Astrocyte (in vitro differentiated cells and primary cell): Measurements from ENCODE around the gene NCAM2. TPM values are rescaled to one million over a fixed set of nuclear protein-coding genes. Genes with fewer than 3 reads are reported as not detected.

Experiments
- DNase-seq: peaks from one replicate; pipeline ENCODE4 v3.0.0-alpha.2; 2010; ENCODE audit warnings: low read depth
- FAIRE-seq: peaks from 2 replicates; lab custom pipeline; 2011; peaks lifted over from hg19 to GRCh38; lab: Jason Lieb, UNC
- H2AFZ ChIP-seq: 2 replicates; pipeline ENCODE4 v1.6.0; 2012; ENCODE audit warnings: low read depth, low read length, inconsistent platforms
- H3K27ac ChIP-seq: 2 replicates; pipeline ENCODE4 v1.5.1; 2011; ENCODE audit warnings: low read depth, low read length, inconsistent platforms
- H3K27me3 ChIP-seq: 2 replicates; pipeline ENCODE4 v1.6.0; 2011; ENCODE audit warnings: low read length, inconsistent platforms; ENCODE audit not compliant: insufficient read depth
- H3K36me3 ChIP-seq: 2 replicates; pipeline ENCODE4 v1.5.1; 2011; ENCODE audit warnings: low read length, inconsistent platforms; ENCODE audit not compliant: insufficient read depth
- H3K4me1 ChIP-seq: 2 replicates; pipeline ENCODE4 v1.5.1; 2011; ENCODE audit warnings: low read length, inconsistent platforms; ENCODE audit not compliant: insufficient read depth
- H3K4me2 ChIP-seq: 2 replicates; pipeline ENCODE4 v1.6.0; 2012; ENCODE audit warnings: low read length, inconsistent platforms
- H3K4me3 ChIP-seq: 2 replicates; pipeline ENCODE4 v1.5.1; 2011; ENCODE audit warnings: low read depth, mild to moderate bottlenecking, low read length, inconsistent platforms; ENCODE audit not compliant: insufficient read depth
- H3K79me2 ChIP-seq: 2 replicates; pipeline ENCODE4 v1.6.0; 2012; ENCODE audit warnings: mild to moderate bottlenecking, low read length, inconsistent platforms; ENCODE audit not compliant: insufficient read depth
- H3K9ac ChIP-seq: 2 replicates; pipeline ENCODE4 v1.6.0; 2012; ENCODE audit warnings: mild to moderate bottlenecking, low read length, inconsistent platforms
- H3K9me3 ChIP-seq: 2 replicates; pipeline ENCODE4 v1.5.1; 2012; ENCODE audit warnings: low read depth, mild to moderate bottlenecking, low read length, inconsistent platforms; ENCODE audit not compliant: insufficient read depth
- H4K20me1 ChIP-seq: 2 replicates; pipeline ENCODE4 v1.6.0; 2012; ENCODE audit warnings: low read length, inconsistent platforms; ENCODE audit not compliant: insufficient read depth
- H3K27ac Mint-ChIP-seq: one replicate; pipeline ENCODE4 v1.8.0; 2021; ENCODE audit warnings: mild to moderate bottlenecking, mixed read lengths; ENCODE audit not compliant: unreplicated experiment
- H3K27me3 Mint-ChIP-seq: one replicate; pipeline ENCODE4 v1.8.0; 2021; ENCODE audit warnings: low read depth, mixed read lengths; ENCODE audit not compliant: unreplicated experiment
- H3K36me3 Mint-ChIP-seq: one replicate; pipeline ENCODE4 v1.8.0; 2021; ENCODE audit warnings: low read depth, mixed read lengths; ENCODE audit not compliant: unreplicated experiment
- H3K4me1 Mint-ChIP-seq: one replicate; pipeline ENCODE4 v1.8.0; 2021; ENCODE audit warnings: low read depth, mixed read lengths; ENCODE audit not compliant: unreplicated experiment
- H3K4me3 Mint-ChIP-seq: one replicate; pipeline ENCODE4 v1.8.0; 2021; ENCODE audit warnings: mild to moderate bottlenecking, moderate library complexity, mixed read lengths; ENCODE audit not compliant: unreplicated experiment
- H3K9me3 Mint-ChIP-seq: one replicate; pipeline ENCODE4 v1.8.0; 2021; ENCODE audit warnings: mild to moderate bottlenecking, mixed read lengths; ENCODE audit not compliant: unreplicated experiment
- EZH2 ChIP-seq: IDR thresholded peaks from 2 replicates; pipeline ENCODE4 v1.6.1; 2012; ENCODE audit warnings: mild to moderate bottlenecking, low read length, inconsistent platforms; ENCODE audit not compliant: insufficient read depth
- total RNA-seq: library from RNA; stranded (reverse); gene quantifications from 2 replicates; pipeline ENCODE4 v1.2.1, GENCODE V29; 2021
- TF ChIP-seq, protein P1 (sequence below): IDR thresholded peaks from 2 replicates; pipeline ENCODE4 v1.5.1; 2011; ENCODE audit warnings: low read depth, mild to moderate bottlenecking, inconsistent platforms, low read length, moderate library complexity; ENCODE audit not compliant: insufficient read depth

Gene NCAM2
- total RNA-seq, 1 donor from 2014 or later: 6.8 TPM

DNA sequence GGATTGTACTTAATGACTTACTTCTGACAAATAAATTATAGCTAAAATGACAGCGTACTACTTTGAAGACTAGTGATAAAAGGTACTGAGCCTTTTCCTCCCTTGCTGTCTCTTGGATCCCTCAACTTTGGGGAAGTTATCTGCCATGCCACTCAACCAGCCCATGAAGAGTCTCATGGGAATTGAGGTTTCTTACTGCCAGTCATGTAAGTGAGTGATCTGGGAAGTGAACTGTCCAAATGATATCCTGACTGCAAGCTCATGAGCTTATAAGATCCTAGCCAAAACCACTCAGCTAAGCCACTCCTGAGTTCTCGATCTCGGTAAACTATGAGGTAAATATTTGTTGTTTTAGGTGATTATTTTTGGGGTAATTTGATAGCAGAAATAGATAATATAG, 247.8 kb downstream of the NCAM2 start:
- Histone ChIP-seq H4K20me1 (no peaks in the 10 kb centered on the region), H3K9ac (no peak overlapping the region), H3K9me3 (no peaks in the 10 kb centered on the region), H3K4me2 (no peak overlapping the region), H3K4me1 (no peaks in the 10 kb centered on the region), H2AFZ (no peak overlapping the region), H3K4me3 (no peak overlapping the region), H3K27me3 (no peaks in the 10 kb centered on the region), H3K79me2 (no peaks in the 10 kb centered on the region), H3K36me3 (no peaks in the 10 kb centered on the region), H3K27ac (no peak overlapping the region)
- Mint-ChIP-seq H3K27me3 (no peaks in the 10 kb centered on the region), H3K36me3 (no peaks in the 10 kb centered on the region), H3K4me3 (no peak overlapping the region), H3K4me1 (no peaks in the 10 kb centered on the region), H3K9me3 (no peaks in the 10 kb centered on the region), H3K27ac (no peak overlapping the region)
- no peak for FAIRE-seq
- no peak for DNase-seq
- TF ChIP-seq EZH2: no peak
- TF ChIP-seq, protein P1, sequence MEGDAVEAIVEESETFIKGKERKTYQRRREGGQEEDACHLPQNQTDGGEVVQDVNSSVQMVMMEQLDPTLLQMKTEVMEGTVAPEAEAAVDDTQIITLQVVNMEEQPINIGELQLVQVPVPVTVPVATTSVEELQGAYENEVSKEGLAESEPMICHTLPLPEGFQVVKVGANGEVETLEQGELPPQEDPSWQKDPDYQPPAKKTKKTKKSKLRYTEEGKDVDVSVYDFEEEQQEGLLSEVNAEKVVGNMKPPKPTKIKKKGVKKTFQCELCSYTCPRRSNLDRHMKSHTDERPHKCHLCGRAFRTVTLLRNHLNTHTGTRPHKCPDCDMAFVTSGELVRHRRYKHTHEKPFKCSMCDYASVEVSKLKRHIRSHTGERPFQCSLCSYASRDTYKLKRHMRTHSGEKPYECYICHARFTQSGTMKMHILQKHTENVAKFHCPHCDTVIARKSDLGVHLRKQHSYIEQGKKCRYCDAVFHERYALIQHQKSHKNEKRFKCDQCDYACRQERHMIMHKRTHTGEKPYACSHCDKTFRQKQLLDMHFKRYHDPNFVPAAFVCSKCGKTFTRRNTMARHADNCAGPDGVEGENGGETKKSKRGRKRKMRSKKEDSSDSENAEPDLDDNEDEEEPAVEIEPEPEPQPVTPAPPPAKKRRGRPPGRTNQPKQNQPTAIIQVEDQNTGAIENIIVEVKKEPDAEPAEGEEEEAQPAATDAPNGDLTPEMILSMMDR: no peak

DNA sequence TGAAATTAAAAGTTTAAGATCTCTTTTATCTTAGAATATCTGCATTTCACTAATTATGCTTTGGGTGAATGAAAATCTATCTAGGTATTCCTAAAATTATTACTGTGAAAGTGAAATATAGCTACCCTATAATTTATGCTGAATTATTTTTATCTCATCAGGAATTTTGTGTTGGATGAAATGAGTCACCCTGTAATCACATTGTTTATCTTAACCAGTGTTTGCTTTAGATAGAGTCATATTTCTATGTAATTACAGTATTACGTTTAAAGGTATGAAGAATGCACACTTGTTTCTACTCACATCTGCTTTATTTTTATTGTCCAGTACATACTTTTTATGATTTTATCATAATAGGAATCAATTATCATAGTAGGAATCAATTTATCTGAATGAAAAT, 249.2 kb downstream of the NCAM2 start:
- H3K27ac Mint-ChIP-seq: no peak overlapping the region
- FAIRE-seq: no peak
- no peaks in the 10 kb centered on the region for H3K27me3 Mint-ChIP-seq
- TF ChIP-seq EZH2: no peak
- TF ChIP-seq, protein P1: no peak
- no peaks in the 10 kb centered on the region for H3K9me3 Mint-ChIP-seq
- no peaks in the 10 kb centered on the region for H3K4me1 ChIP-seq
- H3K4me2 ChIP-seq: no peak overlapping the region
- no peak overlapping the region for H2AFZ ChIP-seq
- H4K20me1 ChIP-seq: no peaks in the 10 kb centered on the region
- H3K27me3 ChIP-seq: no peaks in the 10 kb centered on the region
- H3K9me3 ChIP-seq: no peaks in the 10 kb centered on the region
- DNase-seq: peak; percentile 41
- H3K79me2 ChIP-seq: no peaks in the 10 kb centered on the region
- no peak overlapping the region for H3K4me3 ChIP-seq
- H3K4me1 Mint-ChIP-seq: no peaks in the 10 kb centered on the region
- no peak overlapping the region for H3K9ac ChIP-seq
- H3K4me3 Mint-ChIP-seq: no peak overlapping the region
- H3K36me3 ChIP-seq: no peaks in the 10 kb centered on the region
- H3K27ac ChIP-seq: no peak overlapping the region
- H3K36me3 Mint-ChIP-seq: no peaks in the 10 kb centered on the region

DNA sequence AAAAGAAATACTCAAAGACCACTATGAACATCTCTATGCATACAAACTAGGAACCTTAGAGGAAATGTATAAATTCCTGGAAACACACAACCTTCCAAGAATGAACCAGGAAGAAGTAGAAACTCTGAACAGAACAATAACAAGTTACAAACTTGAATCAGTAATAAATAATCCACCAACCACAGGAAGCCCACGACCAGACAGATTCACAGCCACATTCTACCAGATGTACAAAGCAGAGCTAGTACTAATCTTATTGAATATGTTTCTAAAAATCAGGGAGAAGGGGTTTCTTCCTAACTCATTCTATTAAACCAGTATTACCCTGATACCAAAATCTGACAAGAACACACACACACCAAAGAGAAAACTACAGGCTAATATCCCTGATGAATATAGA, 263.8 kb downstream of the NCAM2 start:
- FAIRE-seq: no peak
- H3K27me3 ChIP-seq: no peaks in the 10 kb centered on the region
- H3K79me2 ChIP-seq: no peaks in the 10 kb centered on the region
- no peak overlapping the region for H3K27ac Mint-ChIP-seq
- no peak overlapping the region for H3K27ac ChIP-seq
- no peak for TF ChIP-seq EZH2
- TF ChIP-seq, protein P1: no peak
- peaks cover 3% of the 10 kb centered on the region for H3K9me3 Mint-ChIP-seq
- H3K4me2 ChIP-seq: no peak overlapping the region
- no peak for DNase-seq
- H3K9ac ChIP-seq: no peak overlapping the region
- no peak overlapping the region for H3K4me3 ChIP-seq
- peaks cover 5% of the 10 kb centered on the region for H3K4me1 Mint-ChIP-seq
- H3K4me3 Mint-ChIP-seq: no peak overlapping the region
- no peaks in the 10 kb centered on the region for H3K27me3 Mint-ChIP-seq
- no peaks in the 10 kb centered on the region for H3K36me3 Mint-ChIP-seq
- H4K20me1 ChIP-seq: no peaks in the 10 kb centered on the region
- no peaks in the 10 kb centered on the region for H3K9me3 ChIP-seq
- H3K4me1 ChIP-seq: no peaks in the 10 kb centered on the region
- no peaks in the 10 kb centered on the region for H3K36me3 ChIP-seq
- no peak overlapping the region for H2AFZ ChIP-seq
